Nephron progenitor cell (in vitro differentiated cells): ENCODE measurements around the gene SLC10A4.

Source experiments
- DNase-seq: peaks from one replicate; pipeline ENCODE4 v3.0.0; 2021
- H3K27ac Mint-ChIP-seq: 2 replicates; pipeline ENCODE4 v1.8.0; 2021; ENCODE audit warnings: mild to moderate bottlenecking, moderate library complexity, mixed read lengths
- H3K27me3 Mint-ChIP-seq: 2 replicates; pipeline ENCODE4 v1.8.0; 2021; ENCODE audit warnings: mild to moderate bottlenecking, low read depth, mixed read lengths; ENCODE audit not compliant: poor library complexity
- H3K36me3 Mint-ChIP-seq: 2 replicates; pipeline ENCODE4 v1.8.0; 2021; ENCODE audit warnings: low read depth, mixed read lengths
- H3K4me1 Mint-ChIP-seq: 2 replicates; pipeline ENCODE4 v1.8.0; 2021; ENCODE audit warnings: mixed read lengths
- H3K4me3 Mint-ChIP-seq: 2 replicates; pipeline ENCODE4 v1.8.0; 2021; ENCODE audit warnings: mild to moderate bottlenecking, moderate library complexity, mixed read lengths
- H3K9me3 Mint-ChIP-seq: 2 replicates; pipeline ENCODE4 v1.8.0; 2021; ENCODE audit warnings: mild to moderate bottlenecking, moderate library complexity, mixed read lengths
- CTCF ChIP-seq: fragments of 200-600 bp; sonication (generic); IDR thresholded peaks from 2 replicates; pipeline ENCODE4 v1.5.0; 2021; ENCODE audit warnings: antibody characterized with exemption

The SLC10A4 gene

DNA sequence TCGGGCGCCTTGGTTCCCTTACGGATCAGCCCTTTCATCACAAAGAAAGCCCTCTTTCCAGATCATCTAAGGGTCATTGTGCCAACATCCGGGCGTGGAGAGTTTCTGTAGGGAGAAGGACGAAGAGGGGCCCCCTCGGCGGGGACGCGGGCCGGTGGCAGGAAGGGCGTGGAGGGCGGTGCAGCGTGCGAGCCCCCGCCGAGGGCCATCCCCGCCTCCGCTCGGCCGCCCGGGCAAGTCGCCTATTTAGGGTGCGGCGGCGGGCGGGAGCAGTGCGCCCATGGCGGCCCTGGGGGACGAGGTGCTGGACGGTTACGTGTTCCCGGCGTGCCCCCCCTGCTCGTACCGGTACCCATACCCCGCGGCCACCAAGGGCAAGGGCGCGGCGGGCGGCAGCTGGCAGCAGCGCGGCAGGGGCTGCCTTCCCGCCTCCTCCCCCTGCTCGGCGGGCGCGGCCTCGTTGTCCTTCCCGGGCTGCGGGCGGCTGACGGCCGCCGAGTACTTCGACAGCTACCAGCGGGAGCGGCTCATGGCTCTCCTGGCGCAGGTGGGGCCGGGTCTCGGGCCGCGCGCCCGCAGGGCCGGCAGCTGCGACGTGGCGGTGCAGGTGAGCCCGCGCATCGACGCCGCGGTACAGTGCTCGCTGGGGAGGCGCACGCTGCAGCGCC, 7.0 kb downstream of the SLC10A4 start, which contains the start of gene ZAR1:
ZAR1 (plus strand) TSS at position 241 of the 668 bp plus-strand sequence; CDS start at position 281, 40 bp downstream.
- H3K36me3 Mint-ChIP-seq: no peaks in the 10 kb centered on the region
- H3K9me3 Mint-ChIP-seq: peaks cover 8% of the 10 kb centered on the region
- no peaks in the 10 kb centered on the region for H3K4me1 Mint-ChIP-seq
- DNase-seq: peak; percentile 43
- no peak for TF ChIP-seq CTCF
- H3K27me3 Mint-ChIP-seq: peaks cover 90% of the 10 kb centered on the region
- H3K27ac Mint-ChIP-seq: no peak within 1 kb of the TSS
- peak within 1 kb of the TSS; percentile 68 for H3K4me3 Mint-ChIP-seq

DNA sequence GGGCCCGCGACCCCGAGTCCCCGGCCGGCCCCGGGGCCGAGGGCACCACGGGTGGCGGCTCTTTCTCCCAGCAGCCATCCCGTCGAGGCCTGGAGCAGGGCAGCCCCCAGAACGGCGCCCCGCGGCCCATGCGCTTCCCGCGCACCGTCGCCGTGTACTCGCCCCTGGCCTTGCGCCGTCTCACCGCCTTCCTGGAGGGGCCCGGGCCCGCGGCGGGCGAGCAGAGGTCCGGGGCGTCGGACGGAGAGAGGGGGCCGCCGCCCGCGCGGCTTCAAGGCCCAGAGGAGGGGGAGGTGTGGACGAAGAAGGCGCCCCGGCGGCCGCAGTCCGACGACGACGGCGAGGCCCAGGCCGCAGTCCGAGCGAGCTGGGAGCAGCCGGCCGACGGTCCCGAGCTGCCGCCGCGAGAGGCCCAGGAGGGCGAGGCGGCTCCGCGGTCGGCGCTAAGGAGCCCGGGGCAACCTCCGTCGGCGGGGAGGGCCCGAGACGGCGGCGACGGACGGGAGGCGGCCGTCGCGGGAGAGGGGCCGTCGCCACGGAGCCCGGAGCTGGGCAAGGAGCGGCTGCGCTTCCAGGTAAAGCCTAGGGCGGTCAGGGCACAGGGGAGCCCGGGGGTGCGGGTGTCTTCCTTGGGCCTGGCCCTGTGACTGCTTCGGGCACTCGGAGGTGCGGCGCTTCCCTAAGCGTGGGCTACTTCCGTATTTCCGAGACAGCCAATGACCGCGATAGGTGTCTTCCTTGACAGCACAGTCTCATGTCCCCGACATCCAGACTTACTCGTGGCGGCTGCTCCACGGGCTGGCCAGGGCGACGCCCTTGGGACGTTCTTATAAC, 7.8 kb downstream of the SLC10A4 start:
- H3K27ac Mint-ChIP-seq: no peak overlapping the region
- peaks cover 8% of the 10 kb centered on the region for H3K9me3 Mint-ChIP-seq
- H3K27me3 Mint-ChIP-seq: peaks cover 82% of the 10 kb centered on the region
- H3K4me1 Mint-ChIP-seq: no peaks in the 10 kb centered on the region
- peak overlapping the region; percentile 28 for H3K4me3 Mint-ChIP-seq
- DNase-seq: peak; percentile 20
- TF ChIP-seq CTCF: no peak
- no peaks in the 10 kb centered on the region for H3K36me3 Mint-ChIP-seq

- TF ChIP-seq CTCF: no peak
- H3K36me3 Mint-ChIP-seq: no peaks in the 10 kb centered on the region
- no peak overlapping the region for H3K27ac Mint-ChIP-seq
- no peaks in the 10 kb centered on the region for H3K4me1 Mint-ChIP-seq
- peak overlapping the region; percentile 45 for H3K4me3 Mint-ChIP-seq
- H3K27me3 Mint-ChIP-seq: peaks cover 75% of the 10 kb centered on the region
- peaks cover 8% of the 10 kb centered on the region for H3K9me3 Mint-ChIP-seq
- DNase-seq: no peak
Observed at GRCh38 chr4:48491514-48492176, 8.5 kb downstream of the SLC10A4 start.

DNA sequence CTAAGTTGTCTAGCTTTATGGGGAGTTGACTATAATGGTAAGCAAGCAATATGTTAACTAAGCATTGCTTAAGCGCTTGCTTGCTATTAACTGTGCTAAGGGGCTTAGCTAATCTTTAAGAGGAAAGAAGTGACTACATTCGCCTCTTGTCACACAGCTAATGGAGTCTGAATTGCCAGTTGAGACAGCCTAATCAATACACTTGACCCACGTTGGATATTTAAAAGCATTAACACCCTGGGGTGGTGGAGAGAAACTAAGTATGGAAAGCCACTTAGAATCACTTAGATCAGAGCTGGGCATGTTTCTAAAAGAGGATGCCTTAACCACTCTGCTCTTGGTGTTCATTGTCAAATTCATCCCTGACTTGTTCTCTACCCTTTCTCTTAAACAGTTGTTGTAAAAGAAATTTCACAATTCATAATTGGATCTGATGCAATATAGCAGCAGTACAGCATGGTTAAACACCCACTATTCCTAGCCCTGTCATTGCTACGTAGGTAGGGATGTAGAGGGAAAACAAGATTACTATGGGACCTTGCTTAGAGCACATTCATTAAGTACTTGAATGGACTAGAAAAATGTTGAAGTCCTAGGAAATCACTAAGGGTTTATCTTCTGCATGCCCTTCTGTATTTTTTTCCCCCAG, 10.4 kb downstream of the SLC10A4 start:
- Mint-ChIP-seq H3K27ac (no peak overlapping the region), H3K4me3 (no peak overlapping the region), H3K9me3 (peaks cover 8% of the 10 kb centered on the region), H3K36me3 (no peaks in the 10 kb centered on the region), H3K27me3 (peaks cover 56% of the 10 kb centered on the region), H3K4me1 (no peaks in the 10 kb centered on the region)
- TF ChIP-seq CTCF: no peak
- DNase-seq: no peak

DNA sequence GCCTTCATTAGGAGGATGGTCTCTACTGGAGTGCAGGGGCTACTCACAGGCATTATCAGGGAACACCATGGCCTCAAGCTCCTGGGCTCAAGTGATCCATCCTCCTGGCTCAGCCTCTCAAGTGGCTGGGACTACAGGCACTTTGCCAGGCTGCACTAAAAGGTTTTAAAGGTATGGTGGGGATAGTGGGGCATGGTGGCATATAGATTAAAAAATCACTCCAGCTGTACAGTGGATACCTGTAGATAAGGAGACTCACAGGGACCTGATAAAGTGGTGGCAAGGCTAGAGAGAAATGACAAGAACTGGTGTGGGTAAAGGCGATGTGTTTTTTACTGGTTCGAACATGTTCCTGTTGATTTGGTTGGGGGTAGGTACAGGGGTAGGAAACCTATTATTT, 12.8 kb downstream of the SLC10A4 start:
- H3K4me3 Mint-ChIP-seq: no peak overlapping the region
- H3K36me3 Mint-ChIP-seq: peaks cover 13% of the 10 kb centered on the region
- DNase-seq: no peak
- no peak overlapping the region for H3K27ac Mint-ChIP-seq
- TF ChIP-seq CTCF: no peak
- peaks cover 38% of the 10 kb centered on the region for H3K27me3 Mint-ChIP-seq
- H3K9me3 Mint-ChIP-seq: peaks cover 8% of the 10 kb centered on the region
- H3K4me1 Mint-ChIP-seq: no peaks in the 10 kb centered on the region
